ENCODE measurements around the gene TEX44. TPM values are rescaled to one million over a fixed set of nuclear protein-coding genes. Genes with fewer than 3 reads are reported as not detected.

Gene TEX44
- total RNA-seq, 1 donor from 2014 or later = not detected

DNA sequence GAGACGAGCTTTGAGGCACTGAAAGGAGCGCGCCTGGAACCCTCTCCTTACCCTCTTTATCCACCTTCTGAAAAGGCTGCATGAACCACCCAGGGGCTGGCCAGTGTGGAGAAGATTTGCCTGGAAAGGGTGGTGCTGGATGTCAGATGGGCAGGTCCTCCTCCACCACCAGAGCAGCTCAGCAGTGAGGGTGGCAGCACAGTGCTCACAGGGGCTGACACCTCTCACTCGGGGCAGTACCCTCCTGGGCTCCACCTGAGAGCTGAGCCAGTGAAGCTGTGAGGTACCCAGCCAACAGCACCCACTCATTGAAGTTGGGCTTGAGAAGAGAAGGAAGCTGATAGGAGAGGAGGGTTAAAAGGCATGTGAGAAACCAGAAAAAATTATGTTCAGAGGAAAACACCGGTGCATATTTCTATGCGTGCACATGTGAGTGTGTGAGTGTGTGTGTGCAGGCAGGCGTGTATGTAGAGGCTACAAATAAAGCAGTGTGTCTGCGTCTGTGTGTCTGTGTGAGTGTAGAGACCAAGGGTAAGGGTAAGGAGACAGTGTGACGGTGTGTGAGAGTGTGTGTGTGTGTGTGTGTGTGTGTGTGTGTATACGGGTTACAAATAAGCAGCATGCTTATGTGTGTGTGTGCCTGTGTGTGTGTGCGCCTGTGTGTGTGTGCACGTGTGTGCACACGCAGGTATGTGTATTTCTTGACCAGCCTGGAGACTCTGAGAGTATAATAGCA lies 40.7 kb downstream of the TEX44 start:
- no peak for DNase-seq (ENCODE audit: low spot score)
- H3K27ac Mint-ChIP-seq (ENCODE audit: unreplicated experiment) = no peak overlapping the region
- peaks cover 6% of the 10 kb centered on the region for H3K4me1 Mint-ChIP-seq (ENCODE audit: unreplicated experiment)
- H3K9me3 Mint-ChIP-seq (ENCODE audit: unreplicated experiment) = peaks cover 3% of the 10 kb centered on the region
- peaks cover 5% of the 10 kb centered on the region for H3K36me3 Mint-ChIP-seq (ENCODE audit: low read depth, unreplicated experiment)
- TF ChIP-seq, protein P1, sequence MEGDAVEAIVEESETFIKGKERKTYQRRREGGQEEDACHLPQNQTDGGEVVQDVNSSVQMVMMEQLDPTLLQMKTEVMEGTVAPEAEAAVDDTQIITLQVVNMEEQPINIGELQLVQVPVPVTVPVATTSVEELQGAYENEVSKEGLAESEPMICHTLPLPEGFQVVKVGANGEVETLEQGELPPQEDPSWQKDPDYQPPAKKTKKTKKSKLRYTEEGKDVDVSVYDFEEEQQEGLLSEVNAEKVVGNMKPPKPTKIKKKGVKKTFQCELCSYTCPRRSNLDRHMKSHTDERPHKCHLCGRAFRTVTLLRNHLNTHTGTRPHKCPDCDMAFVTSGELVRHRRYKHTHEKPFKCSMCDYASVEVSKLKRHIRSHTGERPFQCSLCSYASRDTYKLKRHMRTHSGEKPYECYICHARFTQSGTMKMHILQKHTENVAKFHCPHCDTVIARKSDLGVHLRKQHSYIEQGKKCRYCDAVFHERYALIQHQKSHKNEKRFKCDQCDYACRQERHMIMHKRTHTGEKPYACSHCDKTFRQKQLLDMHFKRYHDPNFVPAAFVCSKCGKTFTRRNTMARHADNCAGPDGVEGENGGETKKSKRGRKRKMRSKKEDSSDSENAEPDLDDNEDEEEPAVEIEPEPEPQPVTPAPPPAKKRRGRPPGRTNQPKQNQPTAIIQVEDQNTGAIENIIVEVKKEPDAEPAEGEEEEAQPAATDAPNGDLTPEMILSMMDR (IDR thresholded peaks at IDR 0.05; ENCODE audit: unreplicated experiment) = no peak
- H3K27me3 Mint-ChIP-seq (ENCODE audit: unreplicated experiment) = no peaks in the 10 kb centered on the region
- peak overlapping the region; percentile 17 for H3K4me3 Mint-ChIP-seq (ENCODE audit: unreplicated experiment)

- Mint-ChIP-seq H3K4me3 (ENCODE audit: unreplicated experiment) (no peak overlapping the region), H3K9me3 (ENCODE audit: unreplicated experiment) (peaks cover 3% of the 10 kb centered on the region), H3K27me3 (ENCODE audit: unreplicated experiment) (no peaks in the 10 kb centered on the region), H3K27ac (ENCODE audit: unreplicated experiment) (no peak overlapping the region), H3K4me1 (ENCODE audit: unreplicated experiment) (peaks cover 6% of the 10 kb centered on the region), H3K36me3 (ENCODE audit: low read depth, unreplicated experiment) (peaks cover 5% of the 10 kb centered on the region)
- no peak for DNase-seq (ENCODE audit: low spot score)
- TF ChIP-seq, protein P1 (IDR thresholded peaks at IDR 0.05; ENCODE audit: unreplicated experiment) = no peak
These were observed 41.7 kb downstream of the TEX44 start for GRCh38 chr2:231634412-231634811.

- H3K4me3 Mint-ChIP-seq (ENCODE audit: unreplicated experiment) = no peak overlapping the region
- no peaks in the 10 kb centered on the region for H3K27me3 Mint-ChIP-seq (ENCODE audit: unreplicated experiment)
- H3K9me3 Mint-ChIP-seq (ENCODE audit: unreplicated experiment) = peaks cover 3% of the 10 kb centered on the region
- no peak overlapping the region for H3K27ac Mint-ChIP-seq (ENCODE audit: unreplicated experiment)
- peaks cover 7% of the 10 kb centered on the region for H3K4me1 Mint-ChIP-seq (ENCODE audit: unreplicated experiment)
- H3K36me3 Mint-ChIP-seq (ENCODE audit: low read depth, unreplicated experiment) = peaks cover 5% of the 10 kb centered on the region
- no peak for DNase-seq (ENCODE audit: low spot score)
- TF ChIP-seq, protein P1 (IDR thresholded peaks at IDR 0.05; ENCODE audit: unreplicated experiment) = no peak
These were observed 42.5 kb downstream of the TEX44 start for GRCh38 chr2:231634951-231635875.

DNA sequence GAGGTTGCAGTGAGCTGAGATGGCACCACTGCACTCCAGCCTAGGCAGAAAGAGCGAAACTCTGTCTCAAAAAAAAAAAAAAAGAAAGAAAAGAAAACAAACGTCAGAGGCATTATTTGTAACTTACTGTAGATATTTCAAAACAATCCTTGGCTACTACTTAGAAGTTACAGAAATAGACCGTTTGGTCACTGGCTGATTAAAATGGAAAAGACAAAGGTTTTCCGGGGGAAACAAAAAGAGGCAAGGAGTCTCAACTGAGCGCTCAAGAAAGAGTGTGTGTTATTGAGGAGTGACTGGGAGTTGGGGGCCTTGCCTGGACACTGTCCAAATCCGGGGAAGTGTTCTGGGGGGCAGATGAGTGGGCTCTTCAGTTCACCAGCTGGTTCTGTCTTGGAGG lies 47.6 kb downstream of the TEX44 start:
- no peaks in the 10 kb centered on the region for H3K9me3 Mint-ChIP-seq (ENCODE audit: unreplicated experiment)
- H3K27me3 Mint-ChIP-seq (ENCODE audit: unreplicated experiment) = peaks cover 2% of the 10 kb centered on the region
- DNase-seq (ENCODE audit: low spot score) = no peak
- peak overlapping the region; percentile 50 for H3K27ac Mint-ChIP-seq (ENCODE audit: unreplicated experiment)
- TF ChIP-seq, protein P1 (IDR thresholded peaks at IDR 0.05; ENCODE audit: unreplicated experiment) = no peak
- peak overlapping the region; percentile 22 for H3K4me3 Mint-ChIP-seq (ENCODE audit: unreplicated experiment)
- H3K4me1 Mint-ChIP-seq (ENCODE audit: unreplicated experiment) = peaks cover 24% of the 10 kb centered on the region
- H3K36me3 Mint-ChIP-seq (ENCODE audit: low read depth, unreplicated experiment) = no peaks in the 10 kb centered on the region

Data from endothelial cell (in vitro differentiated cells).